A673 (cell line): ENCODE data around the gene SSH2.
"Not testable (repeated sequence)": the region's sequence is repeated elsewhere in the genome, so short reads cannot be mapped to it uniquely, and the experiment has no call there.

Experiments
- CTCF ChIP-seq: fragments of 300-800, 200-600 bp; sonication (generic); conservative IDR thresholded peaks from 2 replicates; pipeline ENCODE4 v1.5.1; 2017; ENCODE audit warnings: low read depth, mild to moderate bottlenecking, antibody characterized with exemption, low read length, moderate library complexity, mixed read lengths
- EZH2 ChIP-seq: fragments of 200-600 bp; sonication (generic); IDR thresholded peaks from 2 replicates; pipeline ENCODE4 v1.6.1; 2017; ENCODE audit warnings: borderline replicate concordance, low read depth, mild to moderate bottlenecking, mixed read lengths, antibody characterized with exemption, low read length; ENCODE audit not compliant: poor library complexity, severe bottlenecking

DNA sequence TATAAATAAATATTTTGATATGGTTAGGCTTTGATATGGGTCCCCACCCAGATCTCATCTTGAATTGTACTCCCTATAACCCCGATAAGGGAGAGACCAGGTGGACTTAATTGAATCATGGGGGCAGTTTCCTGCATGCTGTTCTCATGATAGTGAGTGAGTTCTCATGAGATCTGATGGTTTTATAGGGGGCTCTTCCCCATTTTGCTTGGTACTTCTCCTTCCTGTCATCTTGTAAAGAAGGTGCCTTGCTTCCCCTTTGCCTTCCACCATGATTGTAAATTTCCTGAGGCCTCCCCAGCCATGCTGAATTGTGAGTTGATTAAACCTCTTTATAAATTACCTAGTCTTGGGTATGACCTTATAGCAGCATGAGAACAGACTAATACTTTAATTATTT lies 55.7 kb downstream of the SSH2 start:
- TF ChIP-seq CTCF, EZH2: not testable (repeated sequence)
